IPS DF 19.7 (cell line): ENCODE data around the gene FHIT.

Experiments
- DNase-seq: peaks from one replicate; pipeline ENCODE4 v3.0.0-alpha.2; 2013; ENCODE audit warnings: low read depth, low spot score

The FHIT gene

DNA sequence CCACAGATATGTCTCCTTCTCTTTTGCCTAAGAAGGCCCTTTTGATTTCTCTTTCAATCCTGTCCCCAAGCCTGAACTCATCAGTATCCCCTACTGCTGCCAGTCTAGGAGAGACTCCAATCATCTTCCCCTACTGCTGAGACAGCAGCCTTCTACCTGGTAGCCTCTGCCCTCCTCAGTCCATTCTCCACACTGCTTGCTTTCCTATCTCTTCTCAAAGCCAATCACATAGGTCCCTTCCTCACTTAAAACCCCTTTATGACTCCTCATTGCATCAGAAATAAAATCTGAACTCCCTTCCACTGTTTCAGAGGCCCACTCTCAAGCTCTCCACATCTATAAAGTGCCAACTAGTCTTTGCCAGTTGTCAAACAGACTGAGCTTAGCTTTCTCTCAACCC lies 1119.6 kb downstream of the FHIT start:
- DNase-seq: no peak

DNA sequence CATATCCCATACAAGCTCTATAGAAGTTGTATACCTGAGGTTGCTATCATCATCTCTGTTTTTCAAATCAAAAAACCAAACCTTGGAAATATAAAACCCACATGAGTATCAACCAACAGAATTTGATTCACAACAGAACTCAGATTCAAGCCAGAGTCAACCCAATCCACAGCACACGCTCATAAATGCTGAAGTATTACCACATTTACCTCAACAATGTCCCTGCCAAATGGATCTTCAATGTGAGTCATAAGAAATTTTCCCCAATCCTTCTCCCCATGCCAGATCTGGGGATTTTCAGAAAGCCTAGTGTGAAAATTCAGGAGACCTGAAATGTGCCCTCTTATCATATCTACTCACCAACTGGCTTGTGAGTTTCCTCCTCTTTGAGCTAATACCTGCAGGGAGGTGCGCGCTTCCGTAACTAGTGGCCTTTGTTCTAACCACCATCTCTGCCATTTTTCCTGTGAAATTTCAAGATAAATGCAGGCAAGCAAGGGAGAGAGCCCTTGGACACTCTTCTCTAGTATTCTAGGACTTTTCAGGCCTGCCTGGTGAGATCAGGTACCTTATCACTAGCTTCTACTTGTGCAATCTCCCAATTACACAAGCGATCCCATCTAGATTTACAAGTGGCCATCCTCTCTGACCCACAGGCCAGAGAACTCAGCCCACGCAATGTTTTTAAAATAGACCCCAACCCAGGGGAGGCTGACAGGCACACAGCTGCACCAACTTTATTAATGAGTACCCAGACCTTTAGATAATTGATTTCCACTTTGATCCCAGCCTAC lies 1124.5 kb downstream of the FHIT start:
- DNase-seq: no peak

DNA sequence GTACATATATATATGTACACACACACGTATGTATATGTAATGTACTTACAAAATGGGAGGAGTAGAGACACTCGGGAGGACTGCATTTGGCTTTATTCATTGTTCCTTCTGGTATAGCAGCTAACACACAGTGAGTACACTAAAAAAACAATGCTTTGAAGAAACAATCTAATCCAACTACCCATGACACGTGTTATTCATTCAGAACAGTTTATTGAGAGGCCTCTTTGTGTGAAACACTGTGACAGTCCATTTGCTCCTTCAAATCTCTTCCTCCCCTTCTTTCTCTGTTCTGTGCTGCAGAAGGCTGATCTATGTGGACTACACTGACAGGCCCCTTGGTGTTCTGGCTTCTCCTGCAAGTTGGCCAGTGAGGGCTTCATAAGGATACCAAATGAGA lies 1125.6 kb downstream of the FHIT start:
- no peak for DNase-seq

DNA sequence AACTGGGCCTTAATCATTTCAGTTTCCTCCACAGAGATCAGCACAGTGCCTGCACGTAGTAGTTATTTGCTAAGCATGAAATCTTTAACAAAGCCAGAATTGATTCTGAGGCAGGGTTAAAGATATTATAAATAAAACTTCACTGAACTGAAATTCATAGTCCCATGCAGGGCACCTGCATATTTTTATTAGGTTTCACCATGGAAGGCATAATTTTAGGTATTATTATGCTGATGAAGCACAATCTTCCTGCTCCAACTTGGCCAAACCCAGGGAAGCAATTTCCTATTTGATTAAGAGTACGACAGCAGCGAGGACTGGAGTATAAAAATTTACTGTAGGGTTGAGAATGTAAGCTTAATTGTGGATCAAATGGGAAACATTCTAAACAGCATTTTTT lies 1131.0 kb downstream of the FHIT start:
- DNase-seq: no peak

DNA sequence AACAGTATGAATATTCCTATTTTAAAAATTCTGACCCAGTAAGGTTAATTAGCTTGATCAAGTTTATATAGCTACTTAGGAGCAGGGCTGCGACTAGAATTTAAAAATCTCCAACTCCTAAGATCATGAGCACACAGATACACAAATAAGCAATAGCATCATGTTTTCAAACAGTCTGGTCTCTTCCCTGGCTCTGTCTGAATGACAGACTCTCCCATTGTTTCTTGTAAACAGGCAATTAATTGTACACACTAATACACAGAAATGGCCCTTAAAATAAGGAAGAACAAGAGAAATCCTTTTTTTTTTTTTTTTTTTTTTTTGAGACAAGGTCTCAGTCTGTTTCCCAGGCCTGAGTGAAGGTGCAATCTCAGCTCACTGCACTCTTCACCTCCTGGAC lies 1137.1 kb downstream of the FHIT start:
- no peak for DNase-seq

DNA sequence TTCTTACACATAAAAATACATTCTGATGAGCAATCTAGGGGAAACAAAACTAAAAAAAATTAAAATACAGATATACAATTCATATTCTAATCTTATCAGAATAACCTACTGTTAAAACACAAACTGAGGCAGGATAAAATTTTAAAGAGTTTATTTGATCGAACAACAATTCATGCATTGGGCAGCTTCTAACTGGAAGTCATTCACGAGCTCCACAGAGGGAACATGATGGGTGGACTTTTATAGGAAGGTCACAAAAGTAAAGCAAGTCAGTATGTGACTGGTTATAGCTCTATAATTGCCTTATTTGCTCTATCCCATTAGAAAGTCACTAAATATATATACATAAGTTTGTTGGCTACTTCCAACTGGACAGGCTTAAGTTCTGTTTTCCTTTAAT lies 1144.0 kb downstream of the FHIT start:
- no peak for DNase-seq

DNA sequence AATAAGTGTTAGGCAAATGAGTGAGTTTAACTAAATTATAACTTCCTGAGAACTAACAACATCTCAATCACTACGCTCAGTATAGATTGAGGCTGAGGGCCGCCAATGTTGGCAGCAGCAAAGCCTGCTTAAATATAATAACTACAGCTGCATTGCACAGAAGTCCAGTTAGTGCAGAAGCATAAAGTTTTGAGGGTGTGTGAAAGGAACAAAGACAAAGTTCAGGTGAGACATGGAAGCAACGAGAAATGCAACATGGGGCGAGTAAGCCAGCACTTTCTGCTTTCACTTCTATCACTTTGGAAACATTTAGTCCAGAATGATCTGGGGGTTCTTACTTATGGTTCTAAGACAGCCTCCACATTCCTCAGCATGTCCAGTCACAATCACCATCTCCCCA lies 1149.1 kb downstream of the FHIT start:
- no peak for DNase-seq

DNA sequence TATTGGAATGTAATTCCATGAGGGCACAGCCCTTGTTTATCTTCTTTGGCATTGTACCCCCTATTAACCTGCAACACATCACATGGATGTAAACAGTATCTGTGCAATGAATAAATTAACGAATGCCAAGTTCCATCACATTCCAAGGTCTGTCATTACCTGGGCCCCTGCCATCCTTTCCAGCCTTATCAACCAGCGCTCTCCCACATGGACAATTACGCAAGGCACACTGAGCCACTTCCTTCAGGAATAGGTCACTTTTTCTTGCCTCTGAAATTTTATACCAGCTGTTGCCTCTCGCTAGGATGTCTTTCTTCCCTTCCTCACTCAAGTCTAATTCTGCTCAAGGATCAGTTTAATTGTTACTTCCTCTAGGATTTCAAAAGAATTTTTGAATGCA lies 1149.6 kb downstream of the FHIT start:
- DNase-seq: no peak

DNA sequence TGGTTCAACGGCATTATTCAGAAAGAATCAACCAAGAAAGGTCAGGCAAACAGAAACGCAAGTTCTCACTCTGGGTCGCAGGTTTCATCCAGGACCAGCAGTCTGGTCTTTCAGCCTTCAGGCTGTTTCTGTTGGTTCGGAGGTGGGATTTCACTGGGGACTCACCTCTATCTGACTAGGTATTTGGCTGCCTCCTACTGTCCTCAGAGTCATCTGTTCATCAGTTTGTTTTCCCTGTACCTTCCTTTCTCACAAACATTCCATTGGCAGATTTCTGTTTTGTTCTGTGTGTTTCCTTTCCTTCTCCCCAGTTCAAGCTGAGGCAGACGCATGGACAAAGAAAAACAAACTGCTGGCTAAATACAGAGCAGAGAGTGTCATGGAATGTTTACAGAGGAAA lies 1154.8 kb downstream of the FHIT start:
- no peak for DNase-seq

DNA sequence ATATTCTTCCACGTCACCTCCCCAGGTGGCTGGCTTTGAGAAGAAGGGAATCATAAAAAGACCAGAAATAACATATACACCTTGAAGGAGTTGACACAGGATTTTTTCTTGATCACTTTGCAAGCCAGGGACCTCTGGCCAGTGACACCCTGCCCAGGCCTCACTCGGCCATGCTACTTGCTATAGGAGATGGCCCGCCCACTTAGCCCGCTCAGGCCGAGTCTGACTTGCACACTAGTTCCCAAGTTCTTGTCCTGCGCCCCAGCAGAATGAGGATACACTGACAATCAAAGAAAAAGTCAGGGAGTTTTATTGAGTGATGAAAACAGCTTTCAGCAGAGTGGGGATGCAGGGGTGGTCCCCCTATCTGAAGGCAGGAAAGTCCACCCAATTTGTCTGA lies 1155.3 kb downstream of the FHIT start:
- DNase-seq: no peak

DNA sequence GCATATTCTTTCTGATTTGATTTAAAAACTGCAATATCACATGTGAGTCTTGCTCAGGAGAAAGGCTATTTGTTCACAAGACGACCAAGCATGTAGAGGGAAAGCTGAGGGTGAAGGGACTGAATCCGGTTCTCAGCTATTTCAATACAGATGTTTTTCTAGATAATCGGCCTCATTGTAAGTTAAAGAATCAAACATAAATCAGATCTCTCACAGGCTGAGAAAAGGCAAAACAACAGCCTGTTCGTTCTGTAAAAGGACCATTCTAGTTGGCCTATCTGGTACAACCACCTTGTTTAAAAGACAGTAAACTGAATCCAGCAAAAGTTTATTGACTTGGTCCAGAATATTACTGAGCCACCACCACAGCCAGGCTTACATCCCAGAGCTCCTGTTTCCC lies 1155.7 kb downstream of the FHIT start:
- no peak for DNase-seq

DNA sequence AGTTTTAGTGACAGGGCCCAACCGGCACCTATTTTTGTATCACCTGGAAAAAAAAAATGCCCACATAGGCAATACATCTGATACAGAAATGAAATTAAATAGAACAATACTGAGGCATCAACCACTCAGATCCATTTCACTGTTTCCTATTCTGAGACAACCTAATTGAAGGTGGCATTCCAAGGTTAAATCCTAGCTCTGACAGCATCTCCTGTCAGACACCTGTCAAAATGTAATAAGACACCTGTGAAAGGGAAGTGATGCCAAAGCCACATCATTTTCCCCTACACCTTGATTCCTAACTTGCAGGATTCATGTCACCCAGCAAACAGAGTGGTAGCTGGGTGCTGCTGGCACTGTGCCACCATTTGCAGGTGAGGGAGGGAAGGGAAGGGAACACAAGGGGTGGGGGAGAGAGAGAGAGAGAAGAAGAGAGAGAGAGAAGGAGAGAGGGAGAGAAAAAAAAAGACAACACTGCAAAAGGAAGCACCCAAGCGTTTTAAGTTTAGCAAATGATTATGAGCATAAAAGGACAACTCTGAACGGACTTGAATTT lies 1156.8 kb downstream of the FHIT start:
- DNase-seq: no peak

DNA sequence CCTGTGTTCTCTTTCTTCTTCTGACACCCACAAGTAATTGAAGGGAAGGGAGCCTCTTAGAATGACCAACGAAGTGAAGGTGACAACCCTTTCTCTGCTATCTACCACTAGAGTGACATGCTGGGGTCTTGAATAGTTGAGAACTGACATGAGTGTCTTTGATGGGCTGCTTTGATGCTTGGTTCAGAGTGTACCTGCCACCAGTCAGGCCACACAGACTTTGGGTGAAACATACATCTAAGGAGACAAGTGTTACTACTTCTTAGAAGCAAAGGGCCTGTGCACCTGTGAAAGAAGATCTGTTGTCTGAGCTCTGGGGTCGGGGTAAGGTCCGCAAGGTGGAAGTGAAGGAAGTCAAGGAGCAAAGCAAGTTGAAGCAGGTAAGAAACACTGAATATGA lies 1160.7 kb downstream of the FHIT start:
- no peak for DNase-seq

DNA sequence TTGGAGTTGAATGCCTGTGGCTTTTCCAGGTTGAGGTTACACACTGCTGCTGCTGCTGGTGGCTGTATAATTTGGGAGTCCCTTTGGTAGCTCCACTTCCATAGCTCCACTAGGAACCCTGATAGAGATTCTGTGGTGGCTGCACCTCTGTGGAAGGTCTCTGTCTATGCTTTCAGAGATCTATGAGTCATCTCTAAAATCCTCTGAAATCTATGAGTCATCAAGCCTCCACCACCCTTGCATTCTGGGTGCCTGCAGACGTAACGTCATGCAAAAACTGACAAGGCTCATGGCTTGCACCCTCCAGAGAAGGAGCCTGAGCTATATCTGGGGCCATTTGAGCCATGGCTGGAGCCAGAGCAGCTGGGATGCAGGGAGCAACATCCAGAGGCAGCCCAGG lies 1164.4 kb downstream of the FHIT start:
- DNase-seq: no peak

DNA sequence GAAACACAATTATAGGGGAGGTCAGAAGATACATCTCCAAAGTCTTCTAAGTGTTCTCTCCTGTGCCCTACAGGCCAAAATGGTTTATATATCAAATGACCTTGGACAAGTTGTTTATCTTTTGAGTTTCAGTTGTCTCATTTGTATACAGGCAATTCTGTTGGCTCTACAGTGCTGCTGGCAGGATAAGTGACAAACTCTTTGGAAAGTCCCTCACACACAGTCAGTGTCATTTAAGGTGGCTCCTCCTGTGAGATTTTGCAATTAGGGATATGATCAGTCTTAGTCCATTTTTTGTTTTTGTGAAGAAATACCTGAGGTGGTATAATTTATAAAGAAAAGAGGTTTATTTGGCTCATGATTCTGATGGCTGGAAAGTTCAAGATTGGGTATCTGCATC lies 1165.6 kb downstream of the FHIT start:
- DNase-seq: no peak

DNA sequence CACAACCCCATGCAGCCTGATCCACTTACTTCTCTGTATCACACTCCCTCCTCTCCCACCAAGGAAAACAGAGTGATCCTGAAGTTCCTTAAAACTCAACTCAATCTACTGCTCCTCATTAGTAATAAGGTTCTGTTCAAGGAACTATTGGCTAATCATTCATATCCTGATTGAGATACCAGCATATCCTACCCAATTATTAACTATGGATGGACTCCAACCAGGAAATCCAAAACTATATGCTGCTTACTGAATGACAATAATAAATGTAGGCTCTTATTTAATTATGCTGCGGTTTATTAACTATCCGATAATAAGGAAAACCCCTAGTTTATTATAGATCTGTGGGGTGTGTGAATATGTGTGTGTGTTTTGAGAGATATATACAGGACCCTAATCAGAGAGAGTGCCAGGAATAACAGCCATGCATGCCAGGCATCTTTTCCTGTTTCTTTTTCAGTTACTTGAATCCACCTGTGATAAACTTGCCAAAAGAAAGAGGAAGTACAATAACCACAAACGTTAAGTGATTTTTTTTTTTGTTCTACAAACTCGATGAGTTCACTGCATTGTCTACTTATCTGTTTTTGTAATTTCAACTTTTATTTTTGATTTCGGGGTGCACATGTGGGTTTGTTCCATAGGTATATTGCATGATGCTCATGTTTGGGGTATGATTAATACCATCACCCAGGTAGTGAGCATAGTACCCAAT lies 1169.7 kb downstream of the FHIT start:
- no peak for DNase-seq

DNA sequence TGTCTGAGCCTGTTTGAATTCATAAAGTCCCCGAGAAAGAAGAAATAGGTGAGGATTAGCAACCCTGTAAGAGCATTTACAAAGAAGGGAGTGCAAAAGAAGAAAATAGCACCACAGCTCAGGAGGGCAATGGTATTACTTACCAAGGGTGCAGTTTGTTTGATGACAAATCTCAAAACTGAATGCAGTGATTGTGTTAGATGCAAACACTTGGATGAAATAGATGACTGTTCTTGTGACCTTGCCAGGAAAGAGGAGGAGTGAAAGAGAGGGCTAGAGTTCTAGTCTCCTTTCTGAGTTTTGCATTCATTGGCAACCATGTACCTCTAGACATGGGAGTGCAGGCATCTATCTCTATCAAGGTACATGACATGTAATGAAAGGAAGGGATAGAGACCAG lies 1170.6 kb downstream of the FHIT start:
- DNase-seq: no peak

DNA sequence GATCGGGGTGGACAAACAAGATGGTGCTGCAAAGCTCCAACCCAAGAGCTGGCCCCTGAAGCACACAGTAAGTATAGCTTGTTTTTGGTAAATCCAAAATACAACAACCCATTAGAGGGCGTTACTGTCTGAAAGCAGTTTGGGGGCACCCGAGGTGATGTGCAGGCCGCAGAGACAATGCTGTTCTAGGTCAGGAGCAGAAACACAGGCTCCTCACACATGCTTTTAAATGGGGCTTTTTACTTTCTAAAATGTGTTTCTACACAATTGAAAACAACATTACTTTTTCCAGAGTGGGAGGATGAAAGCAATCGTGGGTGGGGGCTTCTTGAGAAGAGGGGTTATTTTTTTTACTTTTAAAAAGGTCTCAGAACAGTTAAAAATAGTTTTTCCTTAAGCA lies 1172.2 kb downstream of the FHIT start:
- no peak for DNase-seq

DNA sequence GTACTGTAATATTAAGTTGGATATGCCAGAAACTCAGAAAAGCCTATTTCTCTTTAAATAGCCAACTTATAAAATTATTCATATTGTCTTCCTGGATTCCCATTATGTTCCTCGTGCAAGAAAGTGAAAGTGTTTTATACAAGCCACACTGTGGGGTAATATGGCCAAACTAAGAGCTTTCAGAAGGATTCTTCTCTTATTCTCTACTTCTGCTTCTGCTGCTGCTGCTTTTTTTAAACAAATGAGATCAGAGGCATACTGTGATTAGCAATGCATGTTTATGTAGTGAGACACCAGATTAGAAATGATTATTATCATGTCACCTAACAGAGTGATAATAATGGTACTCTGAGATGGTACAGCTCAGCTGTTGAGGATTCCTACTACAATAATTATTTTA lies 1174.9 kb downstream of the FHIT start:
- DNase-seq: no peak

DNA sequence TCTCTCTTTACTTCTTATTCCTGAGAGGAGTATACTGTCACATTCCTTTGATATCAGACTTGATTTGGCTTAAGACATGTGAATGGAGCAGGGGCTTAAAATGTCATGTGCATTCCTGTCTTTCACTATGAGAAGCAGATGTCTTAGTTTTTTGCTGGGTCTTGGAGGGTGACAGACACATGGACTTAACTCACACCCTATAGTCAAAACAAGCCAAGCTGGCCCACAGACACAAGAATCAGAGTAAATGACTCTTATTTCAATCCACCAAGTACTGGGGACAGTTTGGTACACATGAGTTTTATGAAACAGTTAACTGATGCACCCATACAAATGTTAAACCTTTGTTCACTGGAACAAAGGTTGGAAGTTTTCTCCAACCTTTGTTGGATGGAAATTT lies 1177.3 kb downstream of the FHIT start:
- no peak for DNase-seq

DNA sequence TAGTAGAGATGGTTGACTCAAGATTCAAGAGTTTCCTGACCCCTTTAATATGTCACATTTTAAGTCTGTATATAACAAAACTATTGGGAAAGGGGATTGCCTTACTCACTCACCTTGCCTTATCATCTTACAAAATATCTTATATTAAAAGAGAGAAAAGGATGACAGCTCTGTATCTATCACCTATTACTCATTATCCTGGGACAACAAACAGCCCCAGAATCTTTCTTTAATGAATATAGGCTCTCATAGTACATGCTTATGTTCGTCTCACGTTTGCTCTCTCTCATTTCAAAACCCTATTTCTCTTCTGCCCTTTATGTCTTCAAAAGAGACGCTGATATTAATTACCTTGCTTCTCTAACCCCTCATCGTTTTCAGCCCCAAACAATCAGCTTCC lies 1178.0 kb downstream of the FHIT start:
- DNase-seq: no peak

DNA sequence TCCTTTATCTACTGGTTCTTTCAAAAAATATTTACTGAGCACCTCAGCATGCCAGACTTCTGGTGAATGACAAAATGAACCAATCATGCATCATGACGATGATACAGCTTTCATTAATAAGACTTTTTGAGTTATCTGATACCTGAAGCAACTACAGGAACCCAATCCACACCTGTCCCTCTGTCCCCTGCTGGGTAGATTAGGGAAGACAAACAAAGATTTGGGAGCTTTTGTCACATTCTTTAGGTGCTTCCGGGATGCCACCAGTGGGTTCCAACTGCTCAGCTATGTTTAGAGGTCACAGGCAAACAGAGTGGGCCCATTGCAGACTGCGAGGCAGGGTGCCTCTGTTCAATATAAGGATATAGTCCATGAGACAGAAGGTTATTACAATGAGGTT lies 1180.9 kb downstream of the FHIT start:
- no peak for DNase-seq

DNA sequence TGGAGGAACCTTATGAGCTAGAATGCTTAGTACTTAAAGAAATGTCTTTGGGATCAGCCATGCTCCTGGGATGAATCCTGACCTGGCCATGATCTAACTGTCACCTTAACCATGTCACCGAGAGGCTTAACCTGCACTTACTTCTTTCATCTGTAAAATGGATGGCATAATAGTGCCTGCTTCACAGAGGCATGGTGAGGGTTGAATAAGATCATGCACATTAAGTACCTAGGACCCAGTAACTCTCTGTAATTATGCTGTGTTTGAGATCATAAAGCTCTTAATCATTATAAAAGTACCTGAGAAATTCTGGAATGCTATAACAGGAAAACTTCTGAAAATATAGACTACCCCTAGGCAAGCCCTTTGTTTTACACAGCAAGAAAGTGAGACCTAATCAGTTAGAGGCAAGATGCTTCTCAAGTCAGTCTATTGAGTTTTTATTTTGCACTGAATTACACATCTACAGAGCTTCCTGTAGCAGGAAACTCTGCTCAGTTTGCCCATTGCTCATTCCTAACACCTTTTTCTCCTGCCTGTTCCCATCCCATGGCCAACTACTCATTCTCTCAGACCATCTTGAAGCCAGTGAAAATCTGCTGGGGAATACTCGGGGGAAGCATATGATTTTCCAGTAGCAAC lies 1185.9 kb downstream of the FHIT start:
- no peak for DNase-seq
